K562 (cell line): ENCODE measurements around the gene ABCA4. TPM values are rescaled to one million over a fixed set of nuclear protein-coding genes. Genes with fewer than 3 reads are reported as not detected.

Source experiments
- ATAC-seq: fragments of 200-7000 bp; cut with Tn5 transposase; 3 replicates; pipeline ENCODE4 v1.9.1; 2020; ENCODE audit warnings: moderate library complexity
- BruUV-seq: library from RNA; stranded (reverse); fragments of 400-500 nt; replicated peaks from 2 replicates; lab custom pipeline; 2021; lab: Mats Ljungman, UMichigan
- CTCF ChIA-PET: fragments of 300-600 bp; formaldehyde crosslinking; extraction: SDS; loops from one replicate; lab custom pipeline; 2021; ENCODE audit warnings: low intra/inter-chr PET ratio; lab: Yijun Ruan, JAX
- POLR2A ChIA-PET: fragments of 300-600, 350-650 bp; sonication (Branson Sonifier 250); formaldehyde crosslinking; extraction: SDS; loops from one replicate; lab custom pipeline; 2021; ENCODE audit warnings: antibody characterized with exemption, inconsistent platforms; lab: Yijun Ruan, JAX
- DNase-seq, 4 experiments: peaks; one replicate each; pipeline versions ENCODE4 v3.0.0 to v3.0.0-alpha.2; 2011 to 2018; ENCODE audit warnings: low spot score in 3 of 4, mixed read lengths in 3 of 4; ENCODE audit errors: extremely low read depth in 1 of 4
- FAIRE-seq: peaks from 2 replicates; lab custom pipeline; 2011; peaks lifted over from hg19 to GRCh38; lab: Jason Lieb, UNC
- H2AFZ ChIP-seq: 2 replicates; pipeline ENCODE4 v1.6.0; 2011; ENCODE audit warnings: low read depth, low read length, control low read depth, inconsistent platforms
- H3K27ac ChIP-seq: fragments of 200-600 bp; 3 replicates; pipeline ENCODE4 v1.8.0; 2011; ENCODE audit warnings: low read depth, mild to moderate bottlenecking, control low read depth, inconsistent platforms, low read length, moderate library complexity, mixed read lengths; ENCODE audit errors: extremely low read depth
- H3K27me3 ChIP-seq, 2 experiments: fragments of 300-600 bp in 1 of 2; 2 replicates in 1 of 2; 3 replicates in 1 of 2; pipeline versions ENCODE4 v1.6.0 to v1.8.0; 2011; ENCODE audit warnings: inconsistent platforms in 2 of 2, low read length in 2 of 2, mild to moderate bottlenecking in 1 of 2, mixed read lengths in 1 of 2, moderate library complexity in 1 of 2; ENCODE audit not compliant: control insufficient read depth in 2 of 2, insufficient read depth in 2 of 2
- H3K36me3 ChIP-seq: fragments of 300-600 bp; 3 replicates; pipeline ENCODE4 v1.8.0; 2011; ENCODE audit warnings: mild to moderate bottlenecking, low read length, inconsistent platforms; ENCODE audit not compliant: control insufficient read depth, insufficient read depth
- H3K4me1 ChIP-seq, 2 experiments: fragments of 200-600 bp in 1 of 2; replicated peaks in 1 of 2; 2 replicates in 1 of 2; 3 replicates in 1 of 2; pipeline versions ENCODE4 v1.5.1 to v1.8.0; 2011; ENCODE audit warnings: inconsistent platforms in 2 of 2, low read length in 2 of 2, mild to moderate bottlenecking in 1 of 2, mixed read lengths in 1 of 2, moderate library complexity in 1 of 2; ENCODE audit not compliant: control insufficient read depth in 2 of 2, insufficient read depth in 2 of 2
- H3K4me2 ChIP-seq: 2 replicates; pipeline ENCODE4 v1.6.1; 2011; ENCODE audit warnings: low read length, control low read depth, inconsistent platforms, mixed read lengths; ENCODE audit not compliant: insufficient read depth
- H3K4me3 ChIP-seq: fragments of 200-600 bp; sonication (generic), shearing (Covaris generic); 2 replicates; pipeline ENCODE4 v1.5.1; 2016; ENCODE audit warnings: control low read depth, inconsistent platforms
- H3K79me2 ChIP-seq: fragments of 200-600 bp; 3 replicates; pipeline ENCODE4 v1.8.0; 2011; ENCODE audit warnings: low read length, inconsistent platforms; ENCODE audit not compliant: control insufficient read depth, insufficient read depth
- H3K9ac ChIP-seq, 2 experiments: 2 replicates each; pipeline versions ENCODE4 v1.6.0 to v1.6.1; 2011; ENCODE audit warnings: low read depth in 2 of 2, low read length in 2 of 2, control low read depth in 1 of 2, inconsistent platforms in 1 of 2, mild to moderate bottlenecking in 1 of 2, mixed read lengths in 1 of 2; ENCODE audit not compliant: insufficient read depth in 1 of 2
- H3K9me1 ChIP-seq: one replicate; pipeline ENCODE4 v1.6.0; 2011; ENCODE audit warnings: inconsistent platforms, mild to moderate bottlenecking, low read length, moderate library complexity; ENCODE audit not compliant: control insufficient read depth, insufficient read depth
- H3K9me3 ChIP-seq: replicated peaks from 2 replicates; pipeline ENCODE4 v1.5.1; 2011; ENCODE audit warnings: low read depth, low read length, inconsistent platforms; ENCODE audit not compliant: control insufficient read depth, insufficient read depth
- H4K20me1 ChIP-seq: replicated peaks from 2 replicates; pipeline ENCODE4 v1.6.1; 2011; ENCODE audit warnings: low read length, inconsistent platforms, mixed read lengths; ENCODE audit not compliant: control insufficient read depth, insufficient read depth
- BRD9 ChIP-seq: fragments of 450-650 bp; IDR thresholded peaks from 2 replicates; pipeline ENCODE4 v1.6.1; 2018; ENCODE audit warnings: low read depth; ENCODE audit not compliant: partially characterized antibody
- EGR1 ChIP-seq: fragments of 450-650 bp; conservative IDR thresholded peaks from 2 replicates; pipeline ENCODE4 v1.6.1; 2017; ENCODE audit warnings: mild to moderate bottlenecking
- ETV5 ChIP-seq: sonication (generic); formaldehyde crosslinking; IDR thresholded peaks from 2 replicates; pipeline ENCODE4 v1.4.0; 2020; ENCODE audit warnings: low read depth, mild to moderate bottlenecking, missing genetic modification reagents
- GTF2A2 ChIP-seq: IDR thresholded peaks from 2 replicates; pipeline ENCODE4 v1.6.1; 2016; ENCODE audit warnings: mild to moderate bottlenecking, missing genetic modification characterization, missing compliant biosample characterization
- HLTF ChIP-seq: fragments of 450-650 bp; IDR thresholded peaks from 2 replicates; pipeline ENCODE4 v1.6.1; 2016
- NR2C1 ChIP-seq, 2 experiments: fragments of 450-650 bp; IDR thresholded peaks; 2 replicates each; pipeline ENCODE4 v1.6.1; 2017; ENCODE audit warnings: mild to moderate bottlenecking in 2 of 2, antibody characterized with exemption in 1 of 2, inconsistent platforms in 1 of 2, missing compliant biosample characterization in 1 of 2, missing genetic modification characterization in 1 of 2
- RBFOX2 ChIP-seq: fragments of 200-400 bp; formaldehyde crosslinking; IDR thresholded peaks from 2 replicates; pipeline ENCODE4 v1.6.1; 2017; ENCODE audit warnings: low read depth, mild to moderate bottlenecking, low read length, moderate library complexity
- RBM14 ChIP-seq: fragments of 200-400 bp; formaldehyde crosslinking; IDR thresholded peaks from 2 replicates; pipeline ENCODE4 v1.6.1; 2018; ENCODE audit warnings: low read depth, mild to moderate bottlenecking, low read length, moderate library complexity, borderline replicate concordance; ENCODE audit not compliant: insufficient read depth
- RBM25 ChIP-seq: fragments of 200-400 bp; formaldehyde crosslinking; IDR thresholded peaks from 2 replicates; pipeline ENCODE4 v1.6.1; 2018; ENCODE audit warnings: low read length, low read depth, moderate library complexity; ENCODE audit not compliant: severe bottlenecking
- RCOR1 ChIP-seq, 2 experiments: IDR thresholded peaks; 2 replicates each; pipeline ENCODE4 v1.6.1; 2012; ENCODE audit warnings: low read depth in 2 of 2, low read length in 2 of 2, borderline replicate concordance in 1 of 2, improper control_type of control experiment in 1 of 2
- RFX1 ChIP-seq: fragments of 450-650 bp; IDR thresholded peaks from 2 replicates; pipeline ENCODE4 v1.6.1; 2016; ENCODE audit warnings: mild to moderate bottlenecking, moderate library complexity
- SIN3B ChIP-seq: fragments of 450-650 bp; IDR thresholded peaks from 2 replicates; pipeline ENCODE4 v1.6.1; 2017; ENCODE audit warnings: low read depth, mild to moderate bottlenecking, moderate library complexity
- SMARCA4 ChIP-seq: fragments of 450-650 bp; IDR thresholded peaks from 2 replicates; pipeline ENCODE4 v1.6.1; 2016
- SMARCB1 ChIP-seq: IDR thresholded peaks from 2 replicates; pipeline ENCODE4 v1.6.1; 2011; ENCODE audit warnings: improper control_type of control experiment, low read depth; ENCODE audit not compliant: insufficient read length
- YY1 ChIP-seq, 3 experiments: IDR thresholded peaks; 2 replicates each; pipeline ENCODE4 v1.6.1; 2011; ENCODE audit warnings: low read length in 2 of 3, mild to moderate bottlenecking in 2 of 3, moderate library complexity in 2 of 3, borderline replicate concordance in 1 of 3, control low read depth in 1 of 3, low read depth in 1 of 3; ENCODE audit not compliant: insufficient read depth in 3 of 3, insufficient replicate concordance in 2 of 3, control insufficient read depth in 1 of 3, insufficient read length in 1 of 3; ENCODE audit errors: extremely low read depth in 1 of 3
- ZNF146 ChIP-seq: IDR thresholded peaks from one replicate; pipeline ENCODE4 v1.6.1; 2018; ENCODE audit warnings: missing compliant biosample characterization; ENCODE audit not compliant: unreplicated experiment
- ZNF316 ChIP-seq: fragments of 450-650 bp; IDR thresholded peaks from 2 replicates; pipeline ENCODE4 v1.6.1; 2016
- WGBS: fragments of 100-300 bp; shearing (Covaris generic); methylation state at CpG from one replicate; pipeline ENCODE4 v1.1.6; 2016; ENCODE audit warnings: low coverage, mixed read lengths; ENCODE audit not compliant: insufficient coverage; ENCODE audit errors: missing lambda C conversion rate; 5-methylcytosine and 5-hydroxymethylcytosine counted together
- in situ Hi-C: fragments of 300-500 bp; cut with MboI; formaldehyde crosslinking; loops from 4 replicates; pipeline ENCODE4 v1.15.0; 2018; ENCODE audit warnings: inconsistent platforms, mixed read lengths
- intact Hi-C: fragments of 100-400 bp; cut with micrococcal nuclease; formaldehyde crosslinking; loops from 2 replicates; pipeline ENCODE4 v1.14.2; 2022
- polyA plus RNA-seq, 8 experiments: library from polyadenylated mRNA; depleted of rRNA in 4 of 8; stranded (reverse) in 5 of 8; unstranded in 3 of 8; fragments of >200 nt; fragmentation: Nextera tagmentation in 2 of 8; fragmentation: Illumina TruSeq in 1 of 8; extraction: Ambion mirVana in 2 of 8; extraction: Trizol in 1 of 8; gene quantifications; 2 replicates each; pipeline versions ENCODE4 v1.2.1 to v1.2.3, GENCODE V29; 2011 to 2014; ENCODE audit warnings: inconsistent platforms in 1 of 8, missing spikeins in 1 of 8
- total RNA-seq, 7 experiments: library from RNA; depleted of rRNA in 6 of 7; stranded (reverse); fragments of >200 nt in 6 of 7; fragmentation: Illumina TruSeq in 2 of 7; extraction: Trizol in 2 of 7; gene quantifications; 2 replicates each; pipeline versions ENCODE4 v1.2.1 to v1.2.3, GENCODE V29; 2011 to 2021; ENCODE audit warnings: low replicate concordance in 1 of 7
- TF ChIP-seq, protein P1 (sequence below): sonication (generic); formaldehyde crosslinking; IDR thresholded peaks from 2 replicates; pipeline ENCODE4 v1.8.0; 2022; ENCODE audit warnings: mild to moderate bottlenecking, missing genetic modification reagents, borderline replicate concordance
- TF ChIP-seq, protein P2 (sequence below): IDR thresholded peaks from 2 replicates; pipeline ENCODE4 v1.6.1; 2011; ENCODE audit warnings: borderline replicate concordance, low read depth, mild to moderate bottlenecking, moderate library complexity, low read length; ENCODE audit not compliant: insufficient read depth, poor library complexity, severe bottlenecking

Gene ABCA4
- total and polyA plus RNA-seq, 9 of the 15 experiments (the other 6 are each of a cell fraction or from before 2014, with no cell fraction given) = 0.01 to 0.04 TPM; not detected in 7

DNA sequence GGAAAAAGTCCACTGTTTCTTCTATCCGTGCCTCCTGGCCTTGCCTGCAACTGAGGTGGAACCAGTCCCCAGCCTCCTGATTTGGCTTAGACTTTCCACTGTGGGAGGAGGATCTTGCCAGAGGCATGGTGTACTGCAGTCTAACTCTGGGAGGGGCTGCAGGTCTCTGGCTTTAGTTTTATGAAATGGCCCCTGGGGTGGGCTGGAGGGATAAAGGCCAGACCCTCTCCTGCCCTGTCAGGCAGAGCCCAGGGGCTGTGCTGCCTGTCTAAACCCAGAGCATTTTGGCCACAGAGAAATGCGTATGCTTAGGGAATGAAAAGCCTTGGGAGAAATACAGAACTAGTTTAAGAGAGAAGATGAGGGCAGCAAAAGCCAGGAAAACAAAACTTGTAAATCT is 73.0 kb downstream of the ABCA4 start:
- ChIA-PET POLR2A (interaction anchor here (0.8 kb wide), 1 partner anchor 67 kb away, joined by 3 read pairs; no protein-coding TSS in a partner anchor), CTCF (interaction anchor here (0.8 kb wide), 1 partner anchor 288 kb away, joined by 3 read pairs; no protein-coding TSS in a partner anchor)
- in situ Hi-C loops = loop anchor here (5.0 to 10.0 kb wide), 2 partner anchors 289 to 417 kb away; no protein-coding TSS in a partner anchor
- no peaks in the 10 kb centered on the region for H3K9me3 ChIP-seq
- no peaks in the 10 kb centered on the region for H4K20me1 ChIP-seq
- no peak for ATAC-seq
- FAIRE-seq = no peak
- H3K4me2 ChIP-seq = no peak overlapping the region
- no peak for DNase-seq
- H3K4me3 ChIP-seq = no peak overlapping the region
- TF ChIP-seq RBFOX2 (no peak), RFX1 (no peak), RBM14 (no peak), NR2C1 (IDR thresholded peaks at IDR 0.05) (no peak), NR2C1 (tag; IDR thresholded peaks at IDR 0.05) (no peak), BRD9 (no peak), YY1 (IDR thresholded peaks at IDR 0.05; ENCODE audit: borderline replicate concordance in 1 of 3, control insufficient read depth in 1 of 3, extremely low read depth in 1 of 3, insufficient read depth in 3 of 3, insufficient read length in 1 of 3, insufficient replicate concordance in 2 of 3, low read depth in 1 of 3, low read length in 2 of 3) (no peak), SMARCB1 (no peak), ZNF146 (CRISPR knock-in tag) (no peak), HLTF (no peak), ZNF316 (no peak), ETV5 (CRISPR knock-in tag) (no peak), EGR1 (no peak), RCOR1 (IDR thresholded peaks at IDR 0.05; ENCODE audit: borderline replicate concordance in 1 of 2, low read depth in 2 of 2, low read length in 2 of 2) (no peak), SIN3B (no peak), GTF2A2 (tag) (no peak), RBM25 (no peak), SMARCA4 (no peak)
- TF ChIP-seq, protein P1, sequence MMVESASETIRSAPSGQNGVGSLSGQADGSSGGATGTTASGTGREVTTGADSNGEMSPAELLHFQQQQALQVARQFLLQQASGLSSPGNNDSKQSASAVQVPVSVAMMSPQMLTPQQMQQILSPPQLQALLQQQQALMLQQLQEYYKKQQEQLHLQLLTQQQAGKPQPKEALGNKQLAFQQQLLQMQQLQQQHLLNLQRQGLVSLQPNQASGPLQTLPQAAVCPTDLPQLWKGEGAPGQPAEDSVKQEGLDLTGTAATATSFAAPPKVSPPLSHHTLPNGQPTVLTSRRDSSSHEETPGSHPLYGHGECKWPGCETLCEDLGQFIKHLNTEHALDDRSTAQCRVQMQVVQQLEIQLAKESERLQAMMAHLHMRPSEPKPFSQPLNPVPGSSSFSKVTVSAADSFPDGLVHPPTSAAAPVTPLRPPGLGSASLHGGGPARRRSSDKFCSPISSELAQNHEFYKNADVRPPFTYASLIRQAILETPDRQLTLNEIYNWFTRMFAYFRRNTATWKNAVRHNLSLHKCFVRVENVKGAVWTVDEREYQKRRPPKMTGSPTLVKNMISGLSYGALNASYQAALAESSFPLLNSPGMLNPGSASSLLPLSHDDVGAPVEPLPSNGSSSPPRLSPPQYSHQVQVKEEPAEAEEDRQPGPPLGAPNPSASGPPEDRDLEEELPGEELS (CRISPR knock-in tag) = no peak
- TF ChIP-seq, protein P2, sequence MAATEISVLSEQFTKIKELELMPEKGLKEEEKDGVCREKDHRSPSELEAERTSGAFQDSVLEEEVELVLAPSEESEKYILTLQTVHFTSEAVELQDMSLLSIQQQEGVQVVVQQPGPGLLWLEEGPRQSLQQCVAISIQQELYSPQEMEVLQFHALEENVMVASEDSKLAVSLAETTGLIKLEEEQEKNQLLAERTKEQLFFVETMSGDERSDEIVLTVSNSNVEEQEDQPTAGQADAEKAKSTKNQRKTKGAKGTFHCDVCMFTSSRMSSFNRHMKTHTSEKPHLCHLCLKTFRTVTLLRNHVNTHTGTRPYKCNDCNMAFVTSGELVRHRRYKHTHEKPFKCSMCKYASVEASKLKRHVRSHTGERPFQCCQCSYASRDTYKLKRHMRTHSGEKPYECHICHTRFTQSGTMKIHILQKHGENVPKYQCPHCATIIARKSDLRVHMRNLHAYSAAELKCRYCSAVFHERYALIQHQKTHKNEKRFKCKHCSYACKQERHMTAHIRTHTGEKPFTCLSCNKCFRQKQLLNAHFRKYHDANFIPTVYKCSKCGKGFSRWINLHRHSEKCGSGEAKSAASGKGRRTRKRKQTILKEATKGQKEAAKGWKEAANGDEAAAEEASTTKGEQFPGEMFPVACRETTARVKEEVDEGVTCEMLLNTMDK = no peak
- TF ChIP-seq, all 486 proteins: peak for 0
- H3K9ac ChIP-seq = no peak overlapping the region
- H2AFZ ChIP-seq = no peak overlapping the region
- H3K79me2 ChIP-seq = no peaks in the 10 kb centered on the region
- no peak overlapping the region for H3K27ac ChIP-seq
- H3K4me1 ChIP-seq = 0 out of 5 replicates have a peak, but pooled peaks cover 0 to 4% of the 10 kb centered on the region in 2 experiments
- H3K36me3 ChIP-seq = no peaks in the 10 kb centered on the region
- no peaks in the 10 kb centered on the region for H3K9me1 ChIP-seq
- intact Hi-C loops = no loop called here
- 0% methylated on average over 2 of the region's 2 CpGs for WGBS
- no TSS peak for BruUV-seq
- peaks cover 5 to 11% of the 10 kb centered on the region in 2 experiments; a peak in 3 of 5 replicates for H3K27me3 ChIP-seq
